ENCODE data around the gene EHBP1. TPM values are rescaled to one million over a fixed set of nuclear protein-coding genes. Genes with fewer than 3 reads are reported as not detected.

The EHBP1 gene
- total RNA-seq, 3 donors from 2014 or later (not counting 1 experiment from before 2014, with no cell fraction given): 22.4 to 33.4 (median 28.3) TPM

GRCh38 chr2:62883629-62884028, 178.1 kb downstream of the EHBP1 start:
- WGBS (ENCODE audit: insufficient coverage): 97% methylated on average over 4 of the region's 7 CpGs
- DNase-seq (no peak), ATAC-seq (no peak)
- Mint-ChIP-seq H3K4me3 (no peak overlapping the region), H3K27ac (no peak overlapping the region), H3K9me3 (peaks cover 0 to 3% of the 10 kb centered on the region in 2 donors), H3K36me3 (peaks cover 13% of the 10 kb centered on the region), H3K27me3 (ENCODE audit: low read depth in 2 of 2) (no peaks in the 10 kb centered on the region), H3K4me1 (peaks cover 0 to 2% of the 10 kb centered on the region in 2 donors)
- Histone ChIP-seq H3K36me3 (ENCODE audit: control insufficient read depth, insufficient read depth, low read length) (no peaks in the 10 kb centered on the region), H3K9me3 (ENCODE audit: control insufficient read depth, insufficient read depth, low read length) (no peaks in the 10 kb centered on the region), H3K4me1 (ENCODE audit: control insufficient read depth, insufficient read depth, low read length) (no peaks in the 10 kb centered on the region), H3K27ac (ENCODE audit: low read length) (no peak overlapping the region), H3K27me3 (ENCODE audit: control insufficient read depth, insufficient read depth, low read length) (no peaks in the 10 kb centered on the region), H3K4me3 (ENCODE audit: low read length) (no peak overlapping the region)
- intact Hi-C loops (cut with micrococcal nuclease): no loop called here
- TF ChIP-seq, protein P1, sequence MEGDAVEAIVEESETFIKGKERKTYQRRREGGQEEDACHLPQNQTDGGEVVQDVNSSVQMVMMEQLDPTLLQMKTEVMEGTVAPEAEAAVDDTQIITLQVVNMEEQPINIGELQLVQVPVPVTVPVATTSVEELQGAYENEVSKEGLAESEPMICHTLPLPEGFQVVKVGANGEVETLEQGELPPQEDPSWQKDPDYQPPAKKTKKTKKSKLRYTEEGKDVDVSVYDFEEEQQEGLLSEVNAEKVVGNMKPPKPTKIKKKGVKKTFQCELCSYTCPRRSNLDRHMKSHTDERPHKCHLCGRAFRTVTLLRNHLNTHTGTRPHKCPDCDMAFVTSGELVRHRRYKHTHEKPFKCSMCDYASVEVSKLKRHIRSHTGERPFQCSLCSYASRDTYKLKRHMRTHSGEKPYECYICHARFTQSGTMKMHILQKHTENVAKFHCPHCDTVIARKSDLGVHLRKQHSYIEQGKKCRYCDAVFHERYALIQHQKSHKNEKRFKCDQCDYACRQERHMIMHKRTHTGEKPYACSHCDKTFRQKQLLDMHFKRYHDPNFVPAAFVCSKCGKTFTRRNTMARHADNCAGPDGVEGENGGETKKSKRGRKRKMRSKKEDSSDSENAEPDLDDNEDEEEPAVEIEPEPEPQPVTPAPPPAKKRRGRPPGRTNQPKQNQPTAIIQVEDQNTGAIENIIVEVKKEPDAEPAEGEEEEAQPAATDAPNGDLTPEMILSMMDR (IDR thresholded peaks at IDR 0.05): no peak

GRCh38 chr2:62884086-62884485, 178.6 kb downstream of the EHBP1 start:
- Histone ChIP-seq H3K27ac (ENCODE audit: low read length) (no peak overlapping the region), H3K36me3 (ENCODE audit: control insufficient read depth, insufficient read depth, low read length) (no peaks in the 10 kb centered on the region), H3K27me3 (ENCODE audit: control insufficient read depth, insufficient read depth, low read length) (no peaks in the 10 kb centered on the region), H3K4me3 (ENCODE audit: low read length) (no peak overlapping the region), H3K9me3 (ENCODE audit: control insufficient read depth, insufficient read depth, low read length) (no peaks in the 10 kb centered on the region), H3K4me1 (ENCODE audit: control insufficient read depth, insufficient read depth, low read length) (no peaks in the 10 kb centered on the region)
- peaks cover 0 to 3% of the 10 kb centered on the region in 2 donors for H3K4me1 Mint-ChIP-seq
- no peak overlapping the region for H3K4me3 Mint-ChIP-seq
- ATAC-seq (no peak), DNase-seq (no peak)
- no peaks in the 10 kb centered on the region for H3K27me3 Mint-ChIP-seq (ENCODE audit: low read depth in 2 of 2)
- H3K36me3 Mint-ChIP-seq: peaks cover 13% of the 10 kb centered on the region
- H3K27ac Mint-ChIP-seq: no peak overlapping the region
- WGBS (ENCODE audit: insufficient coverage): 100% methylated on average over 1 of the region's 2 CpGs
- H3K9me3 Mint-ChIP-seq: peaks cover 0 to 3% of the 10 kb centered on the region in 2 donors
- intact Hi-C loops (cut with micrococcal nuclease): no loop called here
- TF ChIP-seq, protein P1 (IDR thresholded peaks at IDR 0.05): no peak

DNA sequence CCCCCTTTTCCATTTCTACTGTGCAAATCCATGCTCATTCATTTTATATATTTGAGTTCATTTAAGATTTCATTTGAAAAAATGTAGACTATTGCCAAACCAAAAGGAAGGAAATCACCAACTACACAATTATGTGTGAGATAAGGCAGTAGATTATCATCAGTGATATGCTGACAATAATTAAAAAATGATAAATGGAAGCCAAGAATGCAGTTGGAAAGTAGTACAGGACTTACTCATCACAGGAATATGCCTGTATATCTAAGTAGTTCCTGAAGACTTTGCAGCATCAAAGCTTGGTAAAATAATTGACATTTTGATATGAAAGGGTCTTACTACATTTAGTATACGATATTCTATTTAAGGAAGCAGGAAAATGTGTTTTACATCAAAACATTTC, 179.0 kb downstream of the EHBP1 start:
- TF ChIP-seq, protein P1 (IDR thresholded peaks at IDR 0.05): no peak
- Histone ChIP-seq H3K4me1 (ENCODE audit: control insufficient read depth, insufficient read depth, low read length) (no peaks in the 10 kb centered on the region), H3K36me3 (ENCODE audit: control insufficient read depth, insufficient read depth, low read length) (no peaks in the 10 kb centered on the region), H3K27ac (ENCODE audit: low read length) (no peak overlapping the region), H3K27me3 (ENCODE audit: control insufficient read depth, insufficient read depth, low read length) (no peaks in the 10 kb centered on the region), H3K9me3 (ENCODE audit: control insufficient read depth, insufficient read depth, low read length) (no peaks in the 10 kb centered on the region), H3K4me3 (ENCODE audit: low read length) (no peak overlapping the region)
- Mint-ChIP-seq H3K4me1 (peaks cover 0 to 3% of the 10 kb centered on the region in 2 donors), H3K9me3 (peaks cover 0 to 3% of the 10 kb centered on the region in 2 donors), H3K36me3 (peaks cover 13% of the 10 kb centered on the region), H3K27me3 (ENCODE audit: low read depth in 2 of 2) (no peaks in the 10 kb centered on the region), H3K4me3 (no peak overlapping the region), H3K27ac (no peak overlapping the region)
- intact Hi-C loops (cut with micrococcal nuclease): no loop called here
- DNase-seq (no peak), ATAC-seq (no peak)
- no CpG with 5 or more reads among the region's 1 CpG for WGBS (ENCODE audit: insufficient coverage)

GRCh38 chr2:62894966-62895631, 189.6 kb downstream of the EHBP1 start:
- no peaks in the 10 kb centered on the region for H3K4me1 ChIP-seq (ENCODE audit: control insufficient read depth, insufficient read depth, low read length)
- Mint-ChIP-seq H3K27ac (no peak overlapping the region), H3K4me3 (no peak overlapping the region), H3K27me3 (ENCODE audit: low read depth in 2 of 2) (no peaks in the 10 kb centered on the region), H3K9me3 (no peaks in the 10 kb centered on the region), H3K4me1 (no peaks in the 10 kb centered on the region), H3K36me3 (no peaks in the 10 kb centered on the region)
- intact Hi-C loops (cut with micrococcal nuclease): no loop called here
- WGBS (ENCODE audit: insufficient coverage): 100% methylated on average over 2 of the region's 2 CpGs
- H3K27me3 ChIP-seq (ENCODE audit: control insufficient read depth, insufficient read depth, low read length): no peaks in the 10 kb centered on the region
- TF ChIP-seq, protein P1 (IDR thresholded peaks at IDR 0.05): no peak
- H3K27ac ChIP-seq (ENCODE audit: low read length): no peak overlapping the region
- no peaks in the 10 kb centered on the region for H3K9me3 ChIP-seq (ENCODE audit: control insufficient read depth, insufficient read depth, low read length)
- no peaks in the 10 kb centered on the region for H3K36me3 ChIP-seq (ENCODE audit: control insufficient read depth, insufficient read depth, low read length)
- ATAC-seq (no peak), DNase-seq (no peak)
- no peak overlapping the region for H3K4me3 ChIP-seq (ENCODE audit: low read length)
